HS-27A (cell line): ENCODE measurements around the gene NENF.

Source experiments
- DNase-seq: peaks from one replicate; pipeline ENCODE4 v3.0.0-alpha.2; 2012; ENCODE audit warnings: low read depth, missing footprints

NENF gene

GRCh38 chr1:212482006-212482636 lies 49.4 kb downstream of the NENF start:
- no peak for DNase-seq

- DNase-seq, result peak; percentile 69
Observed at GRCh38 chr1:212482637-212483441, 50.1 kb downstream of the NENF start.

GRCh38 chr1:212484701-212485570 lies 52.2 kb downstream of the NENF start:
- peak; percentile 83 for DNase-seq

GRCh38 chr1:212485571-212485912 lies 52.8 kb downstream of the NENF start:
- DNase-seq, result no peak

GRCh38 chr1:212485913-212486618 lies 53.3 kb downstream of the NENF start:
- DNase-seq, result peak; percentile 64

- no peak for DNase-seq
Observed at GRCh38 chr1:212486619-212486975, 53.9 kb downstream of the NENF start.

GRCh38 chr1:212487286-212487685 lies 54.6 kb downstream of the NENF start:
- no peak for DNase-seq

GRCh38 chr1:212487774-212488435 lies 55.2 kb downstream of the NENF start:
- no peak for DNase-seq

- no peak for DNase-seq
Observed at GRCh38 chr1:212488436-212489283, 55.9 kb downstream of the NENF start.

GRCh38 chr1:212489284-212489859 lies 56.7 kb downstream of the NENF start:
- no peak for DNase-seq

GRCh38 chr1:212490276-212490675 lies 57.6 kb downstream of the NENF start:
- no peak for DNase-seq

- DNase-seq, result no peak
Observed at GRCh38 chr1:212491454-212491853, 58.7 kb downstream of the NENF start.
